Astrocyte (in vitro differentiated cells and primary cell): ENCODE results near the gene CFAP58.

Source experiments
- EZH2 ChIP-seq: IDR thresholded peaks from 2 replicates; pipeline ENCODE4 v1.6.1; 2012; ENCODE audit warnings: mild to moderate bottlenecking, low read length, inconsistent platforms; ENCODE audit not compliant: insufficient read depth
- TF ChIP-seq, protein P1 (sequence below): IDR thresholded peaks from 2 replicates; pipeline ENCODE4 v1.5.1; 2011; ENCODE audit warnings: low read depth, mild to moderate bottlenecking, inconsistent platforms, low read length, moderate library complexity; ENCODE audit not compliant: insufficient read depth

DNA sequence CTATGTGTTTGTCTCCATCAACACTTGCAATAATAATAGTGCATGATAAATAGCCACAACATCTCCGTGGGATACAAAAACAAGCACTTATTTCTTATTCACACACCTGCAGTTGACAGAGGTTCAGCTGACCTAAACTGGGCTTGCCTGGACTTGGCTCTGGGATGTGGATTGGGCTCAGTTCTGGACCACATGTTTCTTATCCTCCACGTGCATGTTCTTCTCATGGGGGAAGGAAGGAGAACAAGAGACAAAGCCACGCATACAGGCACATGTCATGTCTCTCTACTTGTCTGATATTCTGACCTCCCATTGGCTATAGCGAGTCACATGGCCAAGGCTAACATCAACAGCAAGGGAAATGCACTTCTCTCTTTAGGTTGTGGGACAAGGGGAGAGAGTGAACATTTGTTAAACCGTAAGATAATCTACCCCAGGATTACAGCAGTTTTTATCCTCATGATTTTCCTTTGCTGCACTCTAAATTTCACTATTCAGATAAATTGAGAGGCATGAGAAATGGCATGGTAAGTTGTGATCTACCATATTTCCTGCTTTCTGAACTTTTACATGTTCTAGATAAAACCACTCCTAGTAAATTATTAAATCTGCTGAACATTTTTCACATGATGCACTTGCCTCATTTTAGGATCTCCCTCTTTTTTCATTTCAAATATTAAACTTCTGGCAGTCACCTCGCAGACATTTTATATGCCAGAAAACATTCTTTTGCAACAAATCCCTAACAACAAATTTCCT is 33.7 kb downstream of the CFAP58 start:
- TF ChIP-seq, protein P1, sequence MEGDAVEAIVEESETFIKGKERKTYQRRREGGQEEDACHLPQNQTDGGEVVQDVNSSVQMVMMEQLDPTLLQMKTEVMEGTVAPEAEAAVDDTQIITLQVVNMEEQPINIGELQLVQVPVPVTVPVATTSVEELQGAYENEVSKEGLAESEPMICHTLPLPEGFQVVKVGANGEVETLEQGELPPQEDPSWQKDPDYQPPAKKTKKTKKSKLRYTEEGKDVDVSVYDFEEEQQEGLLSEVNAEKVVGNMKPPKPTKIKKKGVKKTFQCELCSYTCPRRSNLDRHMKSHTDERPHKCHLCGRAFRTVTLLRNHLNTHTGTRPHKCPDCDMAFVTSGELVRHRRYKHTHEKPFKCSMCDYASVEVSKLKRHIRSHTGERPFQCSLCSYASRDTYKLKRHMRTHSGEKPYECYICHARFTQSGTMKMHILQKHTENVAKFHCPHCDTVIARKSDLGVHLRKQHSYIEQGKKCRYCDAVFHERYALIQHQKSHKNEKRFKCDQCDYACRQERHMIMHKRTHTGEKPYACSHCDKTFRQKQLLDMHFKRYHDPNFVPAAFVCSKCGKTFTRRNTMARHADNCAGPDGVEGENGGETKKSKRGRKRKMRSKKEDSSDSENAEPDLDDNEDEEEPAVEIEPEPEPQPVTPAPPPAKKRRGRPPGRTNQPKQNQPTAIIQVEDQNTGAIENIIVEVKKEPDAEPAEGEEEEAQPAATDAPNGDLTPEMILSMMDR: no peak
- TF ChIP-seq EZH2: no peak
